HepG2 (cell line): ENCODE measurements around the gene FAM110A. TPM values are rescaled to one million over a fixed set of nuclear protein-coding genes. Genes with fewer than 3 reads are reported as not detected.

ENCODE experiments used
- AKNA ChIP-seq: sonication (generic); formaldehyde crosslinking; IDR thresholded peaks from 2 replicates; pipeline ENCODE4 v1.4.0; 2020; ENCODE audit warnings: missing genetic modification reagents, borderline replicate concordance
- ARID4A ChIP-seq: sonication (generic); formaldehyde crosslinking; IDR thresholded peaks from 2 replicates; pipeline ENCODE4 v1.5.0; 2020; ENCODE audit warnings: mild to moderate bottlenecking, missing genetic modification reagents, borderline replicate concordance
- BRF2 ChIP-seq: sonication (generic); formaldehyde crosslinking; IDR thresholded peaks from 2 replicates; pipeline ENCODE4 v1.8.1; 2022; ENCODE audit warnings: mild to moderate bottlenecking, missing genetic modification reagents
- CBFB ChIP-seq: sonication (generic); formaldehyde crosslinking; IDR thresholded peaks from 2 replicates; pipeline ENCODE4 v1.4.0; 2020; ENCODE audit warnings: missing genetic modification reagents
- EEA1 ChIP-seq: sonication (generic); formaldehyde crosslinking; IDR thresholded peaks from 2 replicates; pipeline ENCODE4 v1.5.1; 2020; ENCODE audit warnings: mild to moderate bottlenecking, missing genetic modification reagents, borderline replicate concordance
- ERF ChIP-seq: IDR thresholded peaks from 2 replicates; pipeline ENCODE4 v1.6.1; 2018; ENCODE audit warnings: missing biosample characterization, missing genetic modification reagents
- HOXA5 ChIP-seq: sonication (generic); formaldehyde crosslinking; IDR thresholded peaks from 2 replicates; pipeline ENCODE4 v1.4.0; 2020; ENCODE audit warnings: missing genetic modification reagents
- POGZ ChIP-seq: sonication (generic); formaldehyde crosslinking; IDR thresholded peaks from 2 replicates; pipeline ENCODE4 v1.4.0; 2020; ENCODE audit warnings: mild to moderate bottlenecking, missing genetic modification reagents
- PRDM4 ChIP-seq: sonication (generic); formaldehyde crosslinking; IDR thresholded peaks from 2 replicates; pipeline ENCODE4 v1.9.0; 2021; ENCODE audit warnings: missing genetic modification reagents, borderline replicate concordance
- SAP130 ChIP-seq: IDR thresholded peaks from 2 replicates; pipeline ENCODE4 v1.6.1; 2016; ENCODE audit warnings: low read depth
- SRSF9 ChIP-seq: fragments of 200-400 bp; formaldehyde crosslinking; IDR thresholded peaks from 2 replicates; pipeline ENCODE4 v1.6.1; 2018; ENCODE audit warnings: borderline replicate concordance, mild to moderate bottlenecking, low read depth, low read length; ENCODE audit not compliant: insufficient read depth, poor library complexity, severe bottlenecking
- ZFP36 ChIP-seq: fragments of 150-350 bp; IDR thresholded peaks from 2 replicates; pipeline ENCODE4 v1.6.1; 2018; ENCODE audit warnings: borderline replicate concordance, low read length, low read depth; ENCODE audit not compliant: partially characterized antibody
- ZNF337 ChIP-seq: sonication (generic); formaldehyde crosslinking; IDR thresholded peaks from 2 replicates; pipeline ENCODE4 v1.5.1; 2020; ENCODE audit warnings: missing genetic modification reagents, low read depth, mild to moderate bottlenecking, borderline replicate concordance
- ZNF460 ChIP-seq: sonication (generic); formaldehyde crosslinking; IDR thresholded peaks from 2 replicates; pipeline ENCODE4 v1.5.1; 2020; ENCODE audit warnings: missing genetic modification reagents, mild to moderate bottlenecking, borderline replicate concordance
- ZNF83 ChIP-seq: sonication (generic); formaldehyde crosslinking; IDR thresholded peaks from 2 replicates; pipeline ENCODE4 v1.4.0; 2020; ENCODE audit warnings: missing genetic modification reagents, mild to moderate bottlenecking, borderline replicate concordance
- polyA plus RNA-seq, 8 experiments: library from polyadenylated mRNA; depleted of rRNA in 3 of 8; stranded (reverse) in 7 of 8; unstranded in 1 of 8; fragments of >200 nt; fragmentation: Illumina TruSeq in 4 of 8; extraction: Trizol in 4 of 8; gene quantifications; 2 replicates each; pipeline versions ENCODE4 v1.2.1 to v1.2.3, GENCODE V29; 2011 to 2016; ENCODE audit warnings: low read depth in 4 of 8, missing spikeins in 1 of 8, mixed read lengths in 1 of 8; ENCODE audit not compliant: insufficient read depth in 1 of 8
- total RNA-seq, 5 experiments: library from RNA; depleted of rRNA; stranded (reverse); fragments of >200 nt; fragmentation: Illumina TruSeq; extraction: Trizol; gene quantifications; 2 replicates each; pipeline ENCODE4 v1.2.3, GENCODE V29; 2016; ENCODE audit warnings: low read depth in 1 of 5

FAM110A gene
- total and polyA plus RNA-seq, 2 of the 13 experiments (the other 11 are each of a cell fraction or from before 2014, with no cell fraction given) = 1.9 TPM

- no peak for TF ChIP-seq ZNF460 (CRISPR knock-in tag)
- TF ChIP-seq CBFB = no peak
- no peak for TF ChIP-seq ZNF337 (CRISPR knock-in tag)
- no peak for TF ChIP-seq AKNA (CRISPR knock-in tag)
- TF ChIP-seq ARID4A (CRISPR knock-in tag) = no peak
- no peak for TF ChIP-seq ERF (CRISPR knock-in tag)
- no peak for TF ChIP-seq ZFP36
- 0 out of 2 replicates have a peak, but pooled peaks have one; percentile 10 for TF ChIP-seq SAP130 (CRISPR knock-in tag)
- TF ChIP-seq ZNF83 (CRISPR knock-in tag) = 0 out of 2 replicates have a peak, but pooled peaks have one; percentile 63
- TF ChIP-seq EEA1 (CRISPR knock-in tag) = no peak
- TF ChIP-seq HOXA5 = no peak
- TF ChIP-seq PRDM4 (CRISPR knock-in tag) = no peak
- TF ChIP-seq POGZ (CRISPR knock-in tag) = no peak
- no peak for TF ChIP-seq SRSF9
- no peak for TF ChIP-seq BRF2 (CRISPR knock-in tag)
These were observed 17.5 kb upstream of the FAM110A start (continued) for GRCh38 chr20:815914-816606.
